GM23338 (cell line): ENCODE data around the gene ATR. TPM values are rescaled to one million over a fixed set of nuclear protein-coding genes. Genes with fewer than 3 reads are reported as not detected.

Experiments used
- ATAC-seq: fragments of 200-7000 bp; cut with Tn5 transposase; 3 replicates; pipeline ENCODE4 v1.9.1; 2020
- DNase-seq: peaks from one replicate; pipeline ENCODE4 v3.0.0-alpha.2; 2015; ENCODE audit warnings: low spot score
- H2AFZ ChIP-seq: fragments of 200-600 bp; sonication (generic); 2 replicates; pipeline ENCODE4 v1.8.0; 2016; ENCODE audit warnings: antibody characterized with exemption, mild to moderate bottlenecking, moderate library complexity
- H3F3A ChIP-seq: fragments of 200-600 bp; sonication (generic); replicated peaks from 2 replicates; pipeline ENCODE4 v1.8.0; 2017; ENCODE audit warnings: antibody characterized with exemption, mixed run types, low read depth
- H3K27ac ChIP-seq: fragments of 200-600 bp; sonication (generic); 2 replicates; pipeline ENCODE4 v1.6.1; 2016; ENCODE audit warnings: low read depth
- H3K27me3 ChIP-seq: fragments of 200-600 bp; sonication (generic); 2 replicates; pipeline ENCODE4 v1.8.0; 2016; ENCODE audit warnings: mild to moderate bottlenecking, mixed run types, moderate library complexity; ENCODE audit not compliant: insufficient read depth
- H3K36me3 ChIP-seq: fragments of 200-600 bp; sonication (generic); 2 replicates; pipeline ENCODE4 v1.8.0; 2016; ENCODE audit warnings: mild to moderate bottlenecking; ENCODE audit not compliant: insufficient read depth
- H3K4me1 ChIP-seq: fragments of 200-600 bp; sonication (generic); 2 replicates; pipeline ENCODE4 v1.8.0; 2016; ENCODE audit warnings: mild to moderate bottlenecking, moderate library complexity; ENCODE audit not compliant: insufficient read depth
- H3K4me2 ChIP-seq: fragments of 200-600 bp; sonication (generic); 2 replicates; pipeline ENCODE4 v1.7.1; 2017; ENCODE audit warnings: mixed run types
- H3K4me3 ChIP-seq: fragments of 200-600 bp; sonication (generic); 2 replicates; pipeline ENCODE4 v1.6.1; 2016; ENCODE audit warnings: mixed run types
- H3K79me2 ChIP-seq: fragments of 200-600 bp; sonication (generic); replicated peaks from 2 replicates; pipeline ENCODE4 v1.8.0; 2017; ENCODE audit warnings: mild to moderate bottlenecking; ENCODE audit not compliant: insufficient read depth
- H3K9me2 ChIP-seq: fragments of 200-600 bp; sonication (generic); 2 replicates; pipeline ENCODE4 v1.8.0; 2017; ENCODE audit not compliant: insufficient read depth
- H4K20me1 ChIP-seq: fragments of 200-600 bp; sonication (generic); replicated peaks from 2 replicates; pipeline ENCODE4 v1.8.0; 2017; ENCODE audit warnings: mild to moderate bottlenecking; ENCODE audit not compliant: insufficient read depth
- H3K27ac Mint-ChIP-seq: 2 replicates; pipeline ENCODE4 v1.8.0; 2020; ENCODE audit warnings: inconsistent platforms, mild to moderate bottlenecking, moderate library complexity, mixed read lengths
- H3K27me3 Mint-ChIP-seq: 3 replicates; pipeline ENCODE4 v1.8.0; 2022; ENCODE audit warnings: low read depth, mild to moderate bottlenecking, moderate library complexity, mixed read lengths, inconsistent platforms; ENCODE audit not compliant: insufficient read depth, poor library complexity
- H3K36me3 Mint-ChIP-seq: 3 replicates; pipeline ENCODE4 v1.8.0; 2021; ENCODE audit warnings: low read depth, mild to moderate bottlenecking, inconsistent platforms, moderate library complexity, mixed read lengths
- H3K4me1 Mint-ChIP-seq: 3 replicates; pipeline ENCODE4 v1.8.0; 2020; ENCODE audit warnings: mild to moderate bottlenecking, inconsistent platforms, mixed read lengths
- H3K4me3 Mint-ChIP-seq: 3 replicates; pipeline ENCODE4 v1.8.0; 2021; ENCODE audit warnings: moderate library complexity, mild to moderate bottlenecking, inconsistent platforms, mixed read lengths
- H3K9me3 Mint-ChIP-seq: 3 replicates; pipeline ENCODE4 v1.8.0; 2020; ENCODE audit warnings: moderate library complexity, mild to moderate bottlenecking, inconsistent platforms, mixed read lengths
- CREB1 ChIP-seq: fragments of 250-450 bp; sonication (Bioruptor Pico); IDR thresholded peaks from 2 replicates; pipeline ENCODE4 v1.5.0; 2020; ENCODE audit warnings: low read depth, mild to moderate bottlenecking, moderate library complexity
- CTCF ChIP-seq, 2 experiments: fragments of 200-600 bp in 1 of 2; sonication (generic) in 1 of 2; conservative IDR thresholded peaks; 2 replicates each; pipeline versions ENCODE4 v1.5.1 to v1.6.1; 2016 to 2017; ENCODE audit warnings: antibody characterized with exemption in 2 of 2, low read depth in 2 of 2, mild to moderate bottlenecking in 2 of 2, moderate library complexity in 1 of 2
- ETS1 ChIP-seq: IDR thresholded peaks from 2 replicates; pipeline ENCODE4 v1.6.1; 2016; ENCODE audit warnings: antibody characterized with exemption
- EZH2 ChIP-seq: fragments of 200-600 bp; sonication (generic); IDR thresholded peaks from one replicate; pipeline ENCODE4 v1.8.0; 2017; ENCODE audit warnings: antibody characterized with exemption, mild to moderate bottlenecking, low read depth; ENCODE audit not compliant: unreplicated experiment
- EZH2phosphoT487 ChIP-seq: fragments of 200-600 bp; sonication (generic); IDR thresholded peaks from one replicate; pipeline ENCODE4 v1.8.1; 2018; ENCODE audit warnings: antibody characterized with exemption; ENCODE audit not compliant: unreplicated experiment
- JUNB ChIP-seq: IDR thresholded peaks from one replicate; pipeline ENCODE4 v1.6.1; 2016; ENCODE audit warnings: antibody characterized with exemption; ENCODE audit not compliant: unreplicated experiment
- NANOG ChIP-seq: IDR thresholded peaks from 2 replicates; pipeline ENCODE4 v1.6.1; 2016; ENCODE audit warnings: antibody characterized with exemption, borderline replicate concordance
- POLR2AphosphoS5 ChIP-seq: IDR thresholded peaks from 2 replicates; pipeline ENCODE4 v1.6.1; 2016; ENCODE audit warnings: antibody characterized with exemption, low read depth
- REST ChIP-seq: IDR thresholded peaks from one replicate; pipeline ENCODE4 v1.6.1; 2018; ENCODE audit warnings: antibody characterized with exemption; ENCODE audit not compliant: unreplicated experiment
- STAT1 ChIP-seq: IDR thresholded peaks from one replicate; pipeline ENCODE4 v1.6.1; 2016; ENCODE audit warnings: antibody characterized with exemption; ENCODE audit not compliant: unreplicated experiment
- ZNF114 ChIP-seq: fragments of 250-450 bp; sonication (Bioruptor Pico); IDR thresholded peaks from 2 replicates; pipeline ENCODE4 v1.5.0; 2020; ENCODE audit warnings: mild to moderate bottlenecking, moderate library complexity
- ZNF331 ChIP-seq: fragments of 250-450 bp; sonication (Bioruptor Pico); IDR thresholded peaks from 2 replicates; pipeline ENCODE4 v1.5.0; 2020; ENCODE audit warnings: low read depth, mild to moderate bottlenecking, moderate library complexity
- polyA plus RNA-seq: library from polyadenylated mRNA; unstranded; fragments of >200 nt; fragmentation: Nextera tagmentation; extraction: Ambion mirVana; gene quantifications from 2 replicates; pipeline ENCODE4 v1.2.1, GENCODE V29; 2016
- total RNA-seq: library from RNA; depleted of rRNA; stranded (reverse); fragments of >200 nt; shearing (Covaris generic); gene quantifications from 2 replicates; pipeline ENCODE4 v1.2.3, GENCODE V29; 2014

The ATR gene
- total and polyA plus RNA-seq, 2 experiments from 2014 or later, result 29.7 to 39.1 TPM

GRCh38 chr3:142608631-142609030 is 30.1 kb upstream of the ATR start:
- Histone ChIP-seq H3K27me3 (no peaks in the 10 kb centered on the region), H3K79me2 (peaks cover 14% of the 10 kb centered on the region; the same call in 1 of the 2 replicates), H3F3A (no peaks in the 10 kb centered on the region), H2AFZ (no peak overlapping the region), H3K4me2 (no peak overlapping the region), H4K20me1 (no peaks in the 10 kb centered on the region; the same call in 1 of the 2 replicates), H3K9me2 (no peaks in the 10 kb centered on the region), H3K4me3 (no peak overlapping the region), H3K4me1 (no peaks in the 10 kb centered on the region), H3K36me3 (no peaks in the 10 kb centered on the region), H3K27ac (no peak overlapping the region)
- no peak for ATAC-seq
- no peak for TF ChIP-seq EZH2phosphoT487
- no peak for TF ChIP-seq REST
- TF ChIP-seq CREB1, result no peak
- no peak for TF ChIP-seq ZNF114 (CRISPR knock-in tag)
- TF ChIP-seq STAT1, result no peak
- TF ChIP-seq CTCF (conservative IDR thresholded peaks at IDR 0.05; ENCODE audit: low read depth in 2 of 2), result no peak
- TF ChIP-seq JUNB, result no peak
- TF ChIP-seq ETS1, result no peak
- TF ChIP-seq POLR2AphosphoS5, result no peak
- TF ChIP-seq ZNF331, result no peak
- Mint-ChIP-seq H3K27me3 (no peaks in the 10 kb centered on the region), H3K4me1 (peaks cover 2% of the 10 kb centered on the region; the same call in 1 of the 3 replicates), H3K36me3 (no peaks in the 10 kb centered on the region), H3K27ac (no peak overlapping the region), H3K9me3 (no peaks in the 10 kb centered on the region), H3K4me3 (no peak overlapping the region)
- DNase-seq, result no peak

- Histone ChIP-seq H3K9me2 (no peaks in the 10 kb centered on the region; the same call in 1 of the 2 replicates), H3K27ac (no peak overlapping the region), H2AFZ (no peak overlapping the region), H3K4me3 (no peak overlapping the region), H3K4me1 (no peaks in the 10 kb centered on the region), H3K4me2 (no peak overlapping the region), H3K79me2 (peaks cover 15% of the 10 kb centered on the region; the same call in 1 of the 2 replicates), H4K20me1 (no peaks in the 10 kb centered on the region), H3K27me3 (no peaks in the 10 kb centered on the region), H3K36me3 (no peaks in the 10 kb centered on the region), H3F3A (no peaks in the 10 kb centered on the region)
- Mint-ChIP-seq H3K27me3 (peaks cover 3% of the 10 kb centered on the region), H3K4me3 (no peak overlapping the region), H3K9me3 (no peaks in the 10 kb centered on the region), H3K36me3 (peaks cover 7% of the 10 kb centered on the region), H3K27ac (no peak overlapping the region), H3K4me1 (peaks cover 2% of the 10 kb centered on the region; the same call in 2 of the 3 replicates)
- ATAC-seq (no peak), DNase-seq (no peak)
- TF ChIP-seq CREB1 (no peak), JUNB (no peak), REST (no peak), NANOG (no peak), EZH2 (no peak), STAT1 (no peak)
Observed at GRCh38 chr3:142604940-142605339, 26.4 kb upstream of the ATR start.
